Keratinocyte (primary cell): ENCODE results near the gene ULK4.

Source experiments
- CTCF ChIP-seq, 3 experiments: IDR thresholded peaks in 1 of 3; conservative IDR thresholded peaks in 1 of 3; optimal IDR thresholded peaks in 1 of 3; 2 replicates in 2 of 3; 3 replicates in 1 of 3; pipeline versions ENCODE3 to v1.5.1; 2011; ENCODE audit warnings: low read length in 3 of 3, mild to moderate bottlenecking in 3 of 3, moderate library complexity in 2 of 3, control low read depth in 1 of 3, inconsistent platforms in 1 of 3; ENCODE audit not compliant: insufficient read depth in 2 of 3; ENCODE audit errors: extremely low read depth in 1 of 3
- EZH2 ChIP-seq: IDR thresholded peaks from one replicate; pipeline ENCODE4 v1.6.1; 2012; ENCODE audit warnings: inconsistent platforms, mild to moderate bottlenecking, low read length, moderate library complexity

DNA sequence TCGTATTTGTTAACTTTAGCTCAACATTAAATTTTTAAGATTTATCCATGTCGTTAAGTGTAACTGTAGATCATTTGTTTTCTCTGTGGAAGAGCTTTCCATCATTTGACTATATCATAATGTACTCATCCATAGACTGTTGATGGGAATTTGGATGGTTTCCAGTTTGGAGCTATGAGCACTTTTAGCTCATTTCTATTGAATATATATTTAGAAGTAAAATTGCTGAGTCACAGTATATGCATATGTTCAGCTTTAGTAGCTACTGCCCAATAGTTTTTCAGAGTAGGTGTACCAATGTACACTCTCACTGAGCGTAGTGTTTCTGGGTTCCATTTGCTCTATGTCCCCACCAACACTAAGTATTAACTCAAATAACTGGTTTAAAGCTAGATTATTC, 263.0 kb downstream of the ULK4 start:
- no peak for TF ChIP-seq CTCF (optimal IDR thresholded peaks at IDR 0.05 in 1 of 3, IDR thresholded peaks at IDR 0.05 in 1 of 3, conservative IDR thresholded peaks at IDR 0.05 in 1 of 3; ENCODE audit: extremely low read depth in 1 of 3, insufficient read depth in 2 of 3, low read length in 3 of 3)
- TF ChIP-seq EZH2: no peak
